K562 (cell line): ENCODE measurements around the gene SIRT7. TPM values are rescaled to one million over a fixed set of nuclear protein-coding genes. Genes with fewer than 3 reads are reported as not detected.

Source experiments
- CC2D1A ChIP-seq: fragments of 450-650 bp; IDR thresholded peaks from 2 replicates; pipeline ENCODE4 v1.6.1; 2017; ENCODE audit warnings: mild to moderate bottlenecking
- COPS2 ChIP-seq: fragments of 450-650 bp; conservative IDR thresholded peaks from 2 replicates; pipeline ENCODE4 v1.6.1; 2016; ENCODE audit warnings: mild to moderate bottlenecking, moderate library complexity
- ETS2 ChIP-seq: IDR thresholded peaks from 2 replicates; pipeline ENCODE4 v1.6.1; 2016; ENCODE audit warnings: borderline replicate concordance, missing genetic modification characterization, mild to moderate bottlenecking, moderate library complexity, missing compliant biosample characterization; ENCODE audit not compliant: poor library complexity, severe bottlenecking
- GABPA ChIP-seq: fragments of 200-800 bp; sonication (Bioruptor generic); conservative IDR thresholded peaks from 2 replicates; pipeline ENCODE4 v1.6.1; 2016; ENCODE audit warnings: low read depth, missing genetic modification characterization, missing compliant biosample characterization
- MBD2 ChIP-seq: sonication (generic); IDR thresholded peaks from 2 replicates; pipeline ENCODE4 v1.6.1; 2016; ENCODE audit warnings: low read depth, borderline replicate concordance
- MCM5 ChIP-seq: fragments of 450-650 bp; IDR thresholded peaks from 2 replicates; pipeline ENCODE4 v1.6.1; 2016; ENCODE audit warnings: low read depth
- MITF ChIP-seq: IDR thresholded peaks from 2 replicates; pipeline ENCODE4 v1.6.1; 2014; ENCODE audit warnings: antibody characterized with exemption
- MYC ChIP-seq, 2 experiments: fragments of 250-450 bp in 1 of 2; sonication (Bioruptor Pico) in 1 of 2; IDR thresholded peaks; 2 replicates each; pipeline versions ENCODE4 v1.5.1 to v1.6.1; 2012 to 2021; ENCODE audit warnings: low read depth in 2 of 2, borderline replicate concordance in 1 of 2, improper control_type of control experiment in 1 of 2, low read length in 1 of 2, mild to moderate bottlenecking in 1 of 2, moderate library complexity in 1 of 2
- NONO ChIP-seq, 2 experiments: fragments of 200-400 bp in 1 of 2; fragments of 450-650 bp in 1 of 2; formaldehyde crosslinking in 1 of 2; IDR thresholded peaks; 2 replicates each; pipeline ENCODE4 v1.6.1; 2017; ENCODE audit warnings: low read depth in 2 of 2, mild to moderate bottlenecking in 2 of 2, moderate library complexity in 2 of 2, low read length in 1 of 2
- POLR2A ChIP-seq: fragments of 450-650 bp; conservative IDR thresholded peaks from 2 replicates; pipeline ENCODE4 v1.6.1; 2016
- POLR2AphosphoS2 ChIP-seq: IDR thresholded peaks from 2 replicates; pipeline ENCODE4 v1.6.1; 2012; ENCODE audit warnings: low read length, improper control_type of control experiment
- PRMT5 ChIP-seq: sonication (generic); formaldehyde crosslinking; IDR thresholded peaks from 2 replicates; pipeline ENCODE4 v1.5.0; 2020; ENCODE audit warnings: missing genetic modification reagents
- RHOXF2B ChIP-seq: fragments of 250-450 bp; sonication (Bioruptor Pico); conservative IDR thresholded peaks from 2 replicates; pipeline ENCODE4 v1.5.1; 2021
- SMARCB1 ChIP-seq: IDR thresholded peaks from 2 replicates; pipeline ENCODE4 v1.6.1; 2011; ENCODE audit warnings: improper control_type of control experiment, low read depth; ENCODE audit not compliant: insufficient read length
- USF2 ChIP-seq: sonication (generic); formaldehyde crosslinking; IDR thresholded peaks from 2 replicates; pipeline ENCODE4 v1.5.0; 2020; ENCODE audit warnings: missing genetic modification reagents
- XRCC5 ChIP-seq: fragments of 200-400 bp; formaldehyde crosslinking; IDR thresholded peaks from 2 replicates; pipeline ENCODE4 v1.6.1; 2017; ENCODE audit warnings: low read depth, mild to moderate bottlenecking, low read length
- YBX1 ChIP-seq: fragments of 450-650 bp; IDR thresholded peaks from 2 replicates; pipeline ENCODE4 v1.7.1; 2016; ENCODE audit warnings: mild to moderate bottlenecking
- ZC3H4 ChIP-seq: sonication (generic); formaldehyde crosslinking; IDR thresholded peaks from 2 replicates; pipeline ENCODE4 v1.9.0; 2021; ENCODE audit warnings: missing genetic modification reagents, borderline replicate concordance
- ZHX1 ChIP-seq: fragments of 150-350 bp; conservative IDR thresholded peaks from 2 replicates; pipeline ENCODE4 v1.6.1; 2014; ENCODE audit warnings: low read length
- polyA plus RNA-seq, 8 experiments: library from polyadenylated mRNA; depleted of rRNA in 4 of 8; stranded (reverse) in 5 of 8; unstranded in 3 of 8; fragments of >200 nt; fragmentation: Nextera tagmentation in 2 of 8; fragmentation: Illumina TruSeq in 1 of 8; extraction: Ambion mirVana in 2 of 8; extraction: Trizol in 1 of 8; gene quantifications; 2 replicates each; pipeline versions ENCODE4 v1.2.1 to v1.2.3, GENCODE V29; 2011 to 2014; ENCODE audit warnings: inconsistent platforms in 1 of 8, missing spikeins in 1 of 8
- total RNA-seq, 7 experiments: library from RNA; depleted of rRNA in 6 of 7; stranded (reverse); fragments of >200 nt in 6 of 7; fragmentation: Illumina TruSeq in 2 of 7; extraction: Trizol in 2 of 7; gene quantifications; 2 replicates each; pipeline versions ENCODE4 v1.2.1 to v1.2.3, GENCODE V29; 2011 to 2021; ENCODE audit warnings: low replicate concordance in 1 of 7
- TF ChIP-seq, protein P1 (sequence below): fragments of 250-450 bp; sonication (Bioruptor Pico); IDR thresholded peaks from 2 replicates; pipeline ENCODE4 v1.8.0; 2021; ENCODE audit warnings: mild to moderate bottlenecking, moderate library complexity
- TF ChIP-seq, protein P2 (sequence below): fragments of 250-450 bp; sonication (Bioruptor Pico); IDR thresholded peaks from 2 replicates; pipeline ENCODE4 v1.8.0; 2022; ENCODE audit warnings: moderate library complexity, mild to moderate bottlenecking, inconsistent platforms

Gene SIRT7
- total and polyA plus RNA-seq, 9 of the 15 experiments (the other 6 are each of a cell fraction or from before 2014, with no cell fraction given), result 1.6 to 54.8 (median 20.3) TPM

GRCh38 chr17:81917565-81918332 lies at the start of gene SIRT7 (continued):
- TF ChIP-seq ETS2 (no peak), ZHX1 (no peak), MITF (no peak), MCM5 (no peak), POLR2A (no peak; the same call in none of the 2 replicates), COPS2 (no peak), GABPA (tag) (peak; percentile 88), USF2 (no peak), PRMT5 (CRISPR knock-in tag) (no peak), ZC3H4 (no peak), MBD2 (no peak), CC2D1A (no peak), SMARCB1 (no peak), RHOXF2B (CRISPR knock-in tag) (no peak), YBX1 (no peak), MYC (IDR thresholded peaks at IDR 0.05; ENCODE audit: low read depth, low read length) (peak; percentile 41; the same call in 1 of the 2 replicates), MYC (CRISPR knock-in tag; IDR thresholded peaks at IDR 0.05; ENCODE audit: borderline replicate concordance, low read depth) (no peak), XRCC5 (no peak), POLR2AphosphoS2 (peak; percentile 94), NONO (IDR thresholded peaks at IDR 0.05; ENCODE audit: low read depth in 2 of 2, low read length in 1 of 2) (peak in 1 of 2 experiments; percentile 93; a peak in 2 of 4 replicates)
- TF ChIP-seq, protein P1, sequence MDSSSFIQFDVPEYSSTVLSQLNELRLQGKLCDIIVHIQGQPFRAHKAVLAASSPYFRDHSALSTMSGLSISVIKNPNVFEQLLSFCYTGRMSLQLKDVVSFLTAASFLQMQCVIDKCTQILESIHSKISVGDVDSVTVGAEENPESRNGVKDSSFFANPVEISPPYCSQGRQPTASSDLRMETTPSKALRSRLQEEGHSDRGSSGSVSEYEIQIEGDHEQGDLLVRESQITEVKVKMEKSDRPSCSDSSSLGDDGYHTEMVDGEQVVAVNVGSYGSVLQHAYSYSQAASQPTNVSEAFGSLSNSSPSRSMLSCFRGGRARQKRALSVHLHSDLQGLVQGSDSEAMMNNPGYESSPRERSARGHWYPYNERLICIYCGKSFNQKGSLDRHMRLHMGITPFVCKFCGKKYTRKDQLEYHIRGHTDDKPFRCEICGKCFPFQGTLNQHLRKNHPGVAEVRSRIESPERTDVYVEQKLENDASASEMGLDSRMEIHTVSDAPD (CRISPR knock-in tag), result no peak
- TF ChIP-seq, protein P2, sequence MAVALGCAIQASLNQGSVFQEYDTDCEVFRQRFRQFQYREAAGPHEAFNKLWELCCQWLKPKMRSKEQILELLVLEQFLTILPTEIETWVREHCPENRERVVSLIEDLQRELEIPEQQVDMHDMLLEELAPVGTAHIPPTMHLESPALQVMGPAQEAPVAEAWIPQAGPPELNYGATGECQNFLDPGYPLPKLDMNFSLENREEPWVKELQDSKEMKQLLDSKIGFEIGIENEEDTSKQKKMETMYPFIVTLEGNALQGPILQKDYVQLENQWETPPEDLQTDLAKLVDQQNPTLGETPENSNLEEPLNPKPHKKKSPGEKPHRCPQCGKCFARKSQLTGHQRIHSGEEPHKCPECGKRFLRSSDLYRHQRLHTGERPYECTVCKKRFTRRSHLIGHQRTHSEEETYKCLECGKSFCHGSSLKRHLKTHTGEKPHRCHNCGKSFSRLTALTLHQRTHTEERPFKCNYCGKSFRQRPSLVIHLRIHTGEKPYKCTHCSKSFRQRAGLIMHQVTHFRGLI (CRISPR knock-in tag), result no peak
